ENCODE results near the gene AIRE.

DNA sequence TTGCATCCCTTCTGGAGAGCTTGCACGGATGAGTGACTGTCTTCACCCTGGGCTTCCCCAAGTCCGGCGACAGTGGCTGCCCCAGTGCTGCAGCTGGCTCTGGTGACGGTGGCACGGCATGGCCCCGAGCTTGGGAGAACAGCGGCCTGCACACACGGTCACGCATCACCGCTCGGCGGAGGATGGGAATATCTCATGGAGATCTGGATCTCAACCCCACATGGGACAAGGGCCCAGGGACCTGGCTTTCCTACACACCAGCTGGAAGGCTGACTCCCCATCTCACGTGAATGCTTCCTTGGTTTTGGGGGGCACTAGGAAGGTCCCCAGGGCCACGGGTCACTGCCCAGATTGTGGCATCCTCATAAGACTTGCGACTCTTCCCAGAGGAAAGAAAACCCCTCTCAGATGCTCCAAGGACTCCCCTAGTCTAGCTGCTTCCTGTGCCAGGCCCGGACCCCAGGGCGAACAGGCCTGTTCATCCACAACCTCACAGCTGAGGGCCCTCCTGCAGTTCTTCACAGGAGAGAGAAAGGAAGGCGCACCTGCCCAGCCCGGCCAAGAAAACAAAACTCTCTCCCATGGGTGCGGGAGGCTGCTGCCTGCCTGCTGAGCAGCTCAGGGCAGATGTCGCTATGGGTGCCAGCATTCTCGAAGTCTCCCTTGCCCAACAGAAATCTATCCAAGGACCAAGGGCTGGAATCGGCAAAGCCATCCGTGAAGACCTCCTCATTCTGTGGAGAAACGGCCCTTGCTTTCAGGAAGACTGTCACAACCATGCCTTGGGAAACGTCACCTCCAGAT, 43.6 kb downstream of the AIRE start:
- TF ChIP-seq EZH2phosphoT487 (IDR thresholded peaks at IDR 0.05) (no peak), CTCF (IDR thresholded peaks at IDR 0.05) (no peak)
